Right lung (tissue), 5 donors: ENCODE results near the gene ATF7. TPM values are rescaled to one million over a fixed set of nuclear protein-coding genes. Genes with fewer than 3 reads are reported as not detected.
"Not testable (repeated sequence)": the region's sequence is repeated elsewhere in the genome, so short reads cannot be mapped to it uniquely, and the experiment has no call there.

Experiments used
- DNase-seq, 2 donors: peaks; one replicate each; pipeline ENCODE4 v3.0.0-alpha.2; 2013
- polyA plus RNA-seq, 5 donors: library from polyadenylated mRNA; unstranded; fragments of 120-200 nt; gene quantifications; one replicate each; pipeline versions ENCODE4 v1.2.1 to v1.2.3, GENCODE V29; 2013; ENCODE audit warnings: inconsistent platforms in 1 of 5, low replicate concordance in 1 of 5; ENCODE audit not compliant: insufficient read length in 5 of 5, insufficient read depth in 1 of 5

Gene ATF7
- polyA plus RNA-seq, 5 donors: 50.6 to 77.4 (median 64.1) TPM

DNA sequence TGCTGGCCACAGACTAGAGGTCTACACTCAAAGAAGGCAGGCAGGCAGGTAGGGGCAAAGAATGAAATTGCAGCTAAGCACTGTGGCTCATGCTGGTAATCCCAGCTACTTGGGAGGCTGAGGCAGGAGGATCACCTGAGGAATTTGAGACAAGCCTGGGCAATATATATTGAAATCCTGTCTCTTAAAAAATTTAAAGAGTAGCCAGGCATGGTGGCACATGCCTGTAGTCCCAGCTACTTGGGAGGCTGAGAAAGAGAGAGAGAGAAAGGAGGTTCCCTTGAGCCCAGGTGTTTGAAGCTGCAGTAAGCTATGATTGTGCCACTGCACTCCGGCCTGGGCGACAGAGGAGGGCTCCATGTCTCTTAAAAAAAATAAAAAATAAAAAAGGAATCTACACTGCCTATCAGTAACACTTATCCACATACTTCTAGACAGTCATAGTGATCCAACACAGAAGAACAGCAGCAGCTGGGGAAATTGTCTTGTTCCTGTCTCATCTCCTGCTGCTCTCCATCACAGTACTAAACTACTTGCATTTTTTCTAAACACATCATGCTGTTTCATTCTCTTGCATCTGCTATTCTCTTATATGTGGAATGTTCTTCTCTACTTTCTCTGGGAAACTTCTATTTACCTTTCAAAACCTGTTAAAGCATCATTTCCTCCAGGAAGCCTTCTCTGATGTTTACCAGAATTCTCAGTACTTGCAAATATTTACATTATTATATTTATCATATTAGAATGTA lies 57.2 kb downstream of the ATF7 start:
- DNase-seq: no peak

DNA sequence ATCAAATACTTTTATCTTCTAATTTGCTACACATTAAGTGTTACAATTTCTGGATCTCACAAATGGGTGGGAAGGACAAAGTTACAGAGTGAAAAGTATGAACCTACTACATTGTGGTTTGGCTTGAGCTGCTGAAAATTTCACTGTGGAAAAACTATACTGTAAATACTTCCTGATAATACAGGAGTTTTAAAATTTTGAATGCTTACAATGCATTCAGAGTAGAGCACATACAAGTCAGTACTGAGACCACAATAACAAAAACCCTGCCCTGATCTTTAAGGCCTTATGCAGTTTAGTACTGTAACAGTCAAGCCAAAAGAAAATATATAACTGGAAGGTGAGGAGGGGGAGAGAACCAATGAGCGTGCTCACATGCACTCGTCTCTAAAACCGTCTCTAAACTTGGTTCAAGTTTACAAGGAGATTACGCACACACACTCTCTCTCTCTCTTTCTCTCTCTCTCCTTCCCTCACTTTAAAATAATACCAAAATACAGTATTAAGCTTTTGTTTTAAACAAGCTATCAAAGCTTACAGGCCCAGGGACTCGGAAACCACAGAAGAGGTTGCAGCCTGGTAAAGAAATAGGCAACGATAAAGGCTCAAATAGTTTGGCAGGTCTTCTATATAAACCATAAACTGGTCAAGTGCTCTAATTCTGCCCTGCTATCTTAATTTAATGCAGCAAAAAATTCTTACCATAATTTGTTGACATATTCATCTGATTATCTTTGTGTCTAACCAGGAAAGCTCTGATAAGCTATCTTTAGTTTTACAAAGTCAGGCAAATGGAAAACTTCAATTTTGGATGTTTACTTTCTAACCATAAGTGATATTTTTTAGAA lies 58.0 kb downstream of the ATF7 start:
- no peak for DNase-seq

DNA sequence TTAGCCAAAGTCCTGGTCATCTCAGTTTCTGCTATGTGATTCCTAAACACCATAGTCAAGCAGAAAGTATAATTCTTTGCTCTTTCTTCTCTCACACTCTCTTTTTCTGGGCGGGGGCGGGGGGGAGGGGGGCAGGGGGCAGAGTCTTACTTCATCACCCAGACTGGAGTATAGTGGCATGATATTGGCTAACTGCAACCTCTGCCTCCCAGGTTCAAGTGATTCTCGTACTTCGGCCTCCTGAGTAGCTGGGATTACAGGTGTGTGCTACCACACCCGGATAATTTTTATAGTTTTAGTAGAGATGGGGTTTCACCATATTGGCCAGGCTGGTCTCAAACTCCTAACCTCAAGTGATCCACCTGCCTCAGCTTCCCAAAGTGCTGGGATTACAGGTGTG lies 60.8 kb downstream of the ATF7 start:
- not testable (repeated sequence) for DNase-seq

DNA sequence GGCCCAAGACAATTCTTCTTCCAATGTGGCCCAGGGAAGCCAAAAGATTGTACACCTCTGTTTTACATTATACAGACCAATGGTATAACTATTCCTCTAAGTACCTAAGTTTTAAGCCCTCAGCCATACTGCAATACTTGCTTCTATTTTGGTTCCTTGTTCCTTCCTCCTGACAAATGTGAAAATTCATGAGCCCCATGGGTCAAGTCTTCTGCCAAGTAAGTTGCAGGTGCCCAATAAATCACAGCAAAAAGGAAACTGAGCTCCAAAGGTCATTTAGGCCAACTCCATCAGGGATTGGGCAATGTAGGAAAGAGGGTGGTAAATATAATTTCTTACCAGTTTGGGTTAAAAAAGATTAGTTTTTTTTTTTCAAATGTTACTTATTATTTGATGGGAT lies 61.2 kb downstream of the ATF7 start:
- no peak for DNase-seq

GRCh38 chr12:53564278-53564677 lies 61.9 kb downstream of the ATF7 start:
- no peak for DNase-seq

DNA sequence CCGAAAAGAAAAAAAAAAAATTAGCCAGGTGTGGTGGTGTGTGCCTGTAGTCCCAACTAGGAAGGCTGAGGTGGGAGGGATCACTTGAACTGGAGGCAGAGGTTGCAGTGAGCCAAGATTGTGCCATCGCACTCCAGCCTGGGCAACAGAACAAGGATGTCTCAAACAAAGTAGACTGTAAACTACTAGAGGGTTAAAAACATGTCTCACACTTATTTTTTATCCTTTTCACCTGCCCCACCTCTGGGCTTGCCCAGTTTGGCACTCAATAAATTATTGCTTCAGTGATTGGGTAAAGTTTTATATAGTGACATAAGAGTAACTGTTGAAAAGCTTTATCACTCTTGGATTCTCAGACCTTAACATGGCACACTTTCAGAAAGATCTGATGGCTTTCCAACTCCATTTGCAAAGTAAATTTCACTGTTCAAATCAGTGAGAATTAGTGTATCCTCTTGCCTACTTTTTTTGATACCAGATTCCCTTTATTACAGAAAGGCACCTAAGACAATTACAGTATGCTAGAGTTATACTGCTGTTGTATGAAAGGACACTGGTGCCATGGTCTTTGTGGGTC lies 62.6 kb downstream of the ATF7 start:
- DNase-seq: no peak

- no peak for DNase-seq
These were observed 64.6 kb downstream of the ATF7 start for GRCh38 chr12:53561590-53561953.

- DNase-seq: no peak
These were observed 65.1 kb downstream of the ATF7 start for GRCh38 chr12:53560912-53561589.

DNA sequence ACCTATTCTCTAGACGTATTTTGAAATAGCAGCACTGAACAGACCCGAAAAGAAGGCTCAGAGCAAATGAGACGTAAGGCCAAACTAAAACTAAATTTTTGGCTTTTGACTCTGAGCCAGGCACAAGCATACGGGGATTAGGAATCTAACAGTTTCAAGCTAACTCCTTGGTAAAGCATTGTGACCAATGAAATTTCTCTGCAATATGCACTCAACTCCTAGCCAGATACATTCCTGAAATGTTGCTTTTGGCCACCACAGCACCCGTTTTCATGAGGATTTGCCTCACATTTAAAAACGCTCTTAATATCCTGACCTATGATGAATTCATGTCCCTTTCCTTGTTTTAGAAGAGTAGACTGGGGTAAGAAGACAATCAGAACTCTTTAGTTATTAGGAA lies 65.8 kb downstream of the ATF7 start:
- DNase-seq: no peak

GRCh38 chr12:53558631-53559030 lies 67.6 kb downstream of the ATF7 start:
- no peak for DNase-seq

DNA sequence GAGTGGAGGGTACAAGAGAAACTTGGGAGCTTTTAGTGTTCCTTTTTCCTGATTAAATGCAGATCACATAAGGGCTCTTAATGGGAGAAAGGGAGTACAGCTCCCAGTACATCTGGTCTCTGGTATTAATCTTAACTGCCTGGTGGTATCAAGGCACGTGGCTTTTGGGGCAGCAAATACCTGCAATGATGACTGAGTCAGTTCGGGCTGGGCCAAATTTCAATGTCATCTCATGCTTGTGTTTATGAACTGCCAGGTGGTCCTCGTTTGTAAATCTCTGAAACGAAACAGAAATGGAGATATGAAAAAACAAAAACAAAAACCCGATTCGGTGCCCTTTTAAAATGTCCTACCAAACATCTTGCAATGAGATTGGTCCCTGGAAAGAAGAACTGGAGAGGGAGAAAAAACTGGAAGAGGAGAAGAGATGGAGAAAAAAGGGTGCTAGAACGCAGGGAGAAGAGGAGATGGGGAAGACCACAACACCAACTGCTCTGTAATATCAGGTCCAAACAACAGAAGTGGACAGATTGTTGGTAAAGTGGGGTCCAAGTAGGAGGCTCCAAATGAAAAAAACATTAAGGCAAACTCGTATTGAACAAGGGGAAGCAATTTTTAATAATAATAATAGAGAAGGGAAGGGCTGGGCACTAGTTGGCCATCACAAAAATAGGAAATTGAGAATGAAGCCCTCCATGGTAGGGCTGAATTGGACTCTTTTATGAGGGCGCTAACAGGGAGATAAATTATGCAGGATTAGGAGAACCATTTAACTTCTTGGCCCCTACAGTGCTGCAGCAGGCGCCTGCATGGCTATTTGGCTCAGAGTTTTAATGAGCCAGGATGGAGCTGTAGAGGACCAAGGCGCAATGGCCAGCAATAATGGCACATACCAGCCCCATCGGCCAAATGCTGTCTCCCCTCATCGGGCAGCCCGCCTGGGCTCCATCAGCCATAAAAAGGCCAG lies 73.5 kb downstream of the ATF7 start:
- no peak for DNase-seq

DNA sequence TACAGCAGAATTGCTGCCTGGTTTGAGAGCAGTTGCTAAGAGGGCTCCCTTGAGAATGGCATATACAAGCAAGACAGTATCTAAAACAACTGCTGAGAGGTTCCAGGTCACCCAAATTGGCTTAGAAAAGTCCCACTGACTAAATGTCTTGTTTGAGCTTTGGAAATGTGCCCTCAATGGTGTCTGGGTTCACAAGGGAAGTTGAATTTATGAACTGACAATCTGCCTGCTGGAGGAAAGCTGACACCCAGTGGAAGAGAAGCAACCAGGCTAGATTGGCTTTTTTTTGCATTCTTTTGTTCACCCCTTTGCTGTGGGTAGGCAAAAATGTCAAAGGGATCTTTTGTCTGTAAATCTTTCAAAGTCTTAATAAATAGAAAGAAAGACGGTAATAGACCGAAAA lies 74.3 kb downstream of the ATF7 start:
- DNase-seq: no peak

DNA sequence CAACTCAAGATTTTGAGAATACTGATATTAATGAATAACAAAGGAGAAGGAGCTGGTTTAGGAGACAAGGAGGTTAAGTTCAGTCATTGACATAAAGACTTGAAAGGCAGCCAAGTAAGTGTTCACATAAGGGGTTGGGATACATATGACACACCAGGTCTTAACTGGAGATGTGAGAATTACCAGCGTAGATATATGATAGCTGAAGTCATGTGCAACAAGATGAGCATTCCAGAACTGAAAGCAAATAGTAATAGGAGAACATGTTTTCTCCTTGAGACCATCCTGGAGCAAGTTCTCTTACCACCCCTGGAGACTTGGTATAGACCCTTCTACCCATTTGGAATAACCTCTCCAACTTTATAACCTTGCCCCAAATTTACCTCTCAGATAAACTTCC lies 75.6 kb downstream of the ATF7 start:
- no peak for DNase-seq

DNA sequence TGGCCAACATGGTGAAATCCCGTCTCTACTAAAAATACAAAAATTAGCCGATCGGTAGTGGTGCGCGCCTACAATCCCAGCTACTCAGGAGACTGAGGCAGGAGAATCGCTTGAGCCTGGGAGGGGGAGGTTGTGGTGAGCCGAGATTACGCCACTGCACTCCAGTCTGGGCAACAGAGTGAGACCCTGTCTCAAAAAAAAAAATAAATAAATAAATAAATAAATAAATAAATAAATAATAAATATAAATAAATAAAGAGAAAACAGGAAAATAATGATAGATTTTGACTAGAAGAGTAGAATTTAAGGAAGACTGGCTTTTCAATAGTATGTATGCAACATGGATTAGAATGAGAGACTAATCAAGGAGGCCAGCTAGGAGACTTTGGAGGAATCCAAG lies 76.1 kb downstream of the ATF7 start:
- not testable (repeated sequence) for DNase-seq

GRCh38 chr12:53548354-53548753 lies 77.8 kb downstream of the ATF7 start:
- DNase-seq: not testable (repeated sequence)

GRCh38 chr12:53543539-53543938 lies 82.6 kb downstream of the ATF7 start:
- DNase-seq: peak; percentile 34 to 47

DNA sequence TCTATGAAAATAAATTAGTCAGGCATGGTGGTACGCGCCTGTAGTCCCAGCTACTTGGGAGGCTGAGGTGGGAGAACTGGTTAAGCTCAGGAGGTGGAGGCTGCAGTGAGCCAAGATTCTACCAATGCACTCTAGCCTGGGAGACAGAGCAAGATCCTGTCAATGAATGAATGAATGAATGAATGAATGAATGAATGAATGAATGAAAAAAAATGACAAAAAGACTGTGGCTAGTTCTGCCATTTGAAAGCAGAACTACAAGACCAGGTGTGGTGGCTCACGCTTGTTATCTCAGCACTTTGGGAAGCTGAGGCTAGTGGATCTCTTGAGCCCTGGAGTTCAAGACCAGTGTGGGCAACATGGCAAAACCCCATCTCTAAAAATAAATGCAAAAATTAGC lies 86.7 kb downstream of the ATF7 start:
- no peak for DNase-seq

GRCh38 chr12:53538209-53538689 lies 87.9 kb downstream of the ATF7 start:
- DNase-seq: peak; percentile 14 to 16

GRCh38 chr12:53536962-53537361 lies 89.2 kb downstream of the ATF7 start:
- DNase-seq: no peak

GRCh38 chr12:53533471-53533870 lies 92.7 kb downstream of the ATF7 start:
- DNase-seq: no peak
